ENCODE data around the gene C10orf67. TPM values are rescaled to one million over a fixed set of nuclear protein-coding genes. Genes with fewer than 3 reads are reported as not detected.
"Not testable (repeated sequence)": the region's sequence is repeated elsewhere in the genome, so short reads cannot be mapped to it uniquely, and the experiment has no call there.

C10orf67 gene
- total RNA-seq, 1 experiment from 2014 or later = not detected

DNA sequence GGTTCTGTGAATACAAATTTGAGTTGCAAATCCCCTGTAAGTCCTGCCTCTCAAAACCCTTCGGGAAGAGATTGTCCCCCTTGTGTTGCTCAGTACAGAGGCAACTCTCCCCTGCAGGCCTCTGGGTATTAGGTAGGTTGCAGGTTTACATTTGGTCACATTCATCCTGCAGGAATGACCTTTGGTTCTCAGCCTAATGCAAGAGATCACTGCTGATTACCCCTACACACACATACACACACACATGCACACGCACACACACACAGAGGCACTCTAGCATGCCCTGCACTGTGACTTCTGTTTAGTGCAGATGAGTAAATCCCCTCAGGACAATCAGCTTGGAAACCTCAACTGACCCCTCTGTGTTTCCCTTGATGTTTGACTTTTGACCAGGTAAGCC, 69.2 kb downstream of the C10orf67 start:
- Histone ChIP-seq H3K4me3 (replicated peaks in 1 of 2; ENCODE audit: low read depth in 1 of 2, low read length in 2 of 2) (no peak overlapping the region), H3K27me3 (ENCODE audit: insufficient read depth, low read length) (peaks cover 14% of the 10 kb centered on the region; the same call in 1 of the 2 replicates), H3K9me3 (ENCODE audit: control insufficient read depth in 1 of 2, insufficient read depth in 1 of 2, low read depth in 1 of 2, low read length in 2 of 2) (peaks cover 0 to 6% of the 10 kb centered on the region in 2 experiments; a peak in 1 of 4 replicates), H3K9ac (ENCODE audit: low read length) (no peak overlapping the region), H3K36me3 (ENCODE audit: control insufficient read depth in 1 of 2, insufficient read depth in 2 of 2, low read length in 2 of 2) (no peaks in the 10 kb centered on the region), H3K4me2 (ENCODE audit: low read length) (no peak overlapping the region), H4K20me1 (ENCODE audit: insufficient read depth) (no peaks in the 10 kb centered on the region), H3K79me2 (ENCODE audit: insufficient read depth, low read length) (no peaks in the 10 kb centered on the region), H3K4me1 (ENCODE audit: control insufficient read depth in 1 of 2, insufficient read depth in 2 of 2, low read length in 2 of 2) (no peaks in the 10 kb centered on the region), H2AFZ (ENCODE audit: low read depth, low read length, poor library complexity, severe bottlenecking) (no peak overlapping the region), H3K9me2 (ENCODE audit: insufficient read depth) (no peaks in the 10 kb centered on the region), H3K27ac (ENCODE audit: low read depth, low read length) (no peak overlapping the region)
- ChIA-PET POLR2A (no interaction called here), CTCF (no interaction called here), RAD21 (ENCODE audit: low non-redundant PET in 1 of 2, low total read pairs in 2 of 2, uncharacterized antibody in 2 of 2, unreplicated experiment in 2 of 2) (no interaction called here)
- BruUV-seq (replicated peaks) = no TSS peak
- no peak for DNase-seq (ENCODE audit: low read depth, low spot score)
- no peak for TF ChIP-seq RAD21 (IDR thresholded peaks at IDR 0.05; ENCODE audit: low read depth)
- no peak for TF ChIP-seq TCF7L2 (IDR thresholded peaks at IDR 0.05; ENCODE audit: borderline replicate concordance, extremely low read depth, insufficient read depth, insufficient read length)
- no peak for TF ChIP-seq SIN3A (IDR thresholded peaks at IDR 0.05; ENCODE audit: low read depth)
- no peak for TF ChIP-seq EZH2 (IDR thresholded peaks at IDR 0.05)
- ATAC-seq = no peak
- intact Hi-C loops (cut with micrococcal nuclease) = no loop called here

DNA sequence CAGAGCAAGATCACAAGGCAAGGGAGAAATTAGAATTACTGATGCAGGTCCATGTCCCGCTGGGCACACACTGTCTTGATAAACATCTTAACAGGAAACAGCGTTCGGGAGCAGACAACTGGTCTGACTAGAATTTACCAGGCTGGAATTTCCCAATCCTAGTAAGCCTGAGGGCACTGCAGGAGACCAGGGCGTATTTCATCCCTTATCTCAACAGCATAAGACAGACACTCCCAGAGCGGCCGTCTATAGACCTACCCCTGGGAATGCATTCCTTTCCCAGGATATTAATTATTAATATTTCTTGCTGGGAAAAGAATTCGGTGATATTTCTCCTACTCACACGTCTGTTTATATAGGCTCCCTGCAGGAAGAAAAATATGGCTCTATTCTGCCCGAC, 70.4 kb downstream of the C10orf67 start:
- H3K36me3 ChIP-seq (ENCODE audit: control insufficient read depth in 1 of 2, insufficient read depth in 2 of 2, low read length in 2 of 2); BruUV-seq (replicated peaks); H3K4me1 ChIP-seq (ENCODE audit: control insufficient read depth in 1 of 2, insufficient read depth in 2 of 2, low read length in 2 of 2); H3K9ac ChIP-seq (ENCODE audit: low read length); DNase-seq (ENCODE audit: low read depth, low spot score); POLR2A ChIA-PET; H3K27me3 ChIP-seq (ENCODE audit: insufficient read depth, low read length); H3K4me3 ChIP-seq (replicated peaks in 1 of 2; ENCODE audit: low read depth in 1 of 2, low read length in 2 of 2); ATAC-seq; H2AFZ ChIP-seq (ENCODE audit: low read depth, low read length, poor library complexity, severe bottlenecking); RAD21 ChIA-PET (ENCODE audit: low non-redundant PET in 1 of 2, low total read pairs in 2 of 2, uncharacterized antibody in 2 of 2, unreplicated experiment in 2 of 2); H3K27ac ChIP-seq (ENCODE audit: low read depth, low read length); intact Hi-C loops (cut with micrococcal nuclease); H3K9me2 ChIP-seq (ENCODE audit: insufficient read depth); H3K79me2 ChIP-seq (ENCODE audit: insufficient read depth, low read length); CTCF ChIA-PET; H4K20me1 ChIP-seq (ENCODE audit: insufficient read depth); H3K9me3 ChIP-seq (ENCODE audit: control insufficient read depth in 1 of 2, insufficient read depth in 1 of 2, low read depth in 1 of 2, low read length in 2 of 2); H3K4me2 ChIP-seq (ENCODE audit: low read length): not testable (repeated sequence)

All from HCT116 (cell line).